VCaP (cell line): ENCODE data around the gene OPN3.

ENCODE experiments used
- H3K27ac ChIP-seq: fragments of 450-650 bp; 2 replicates; pipeline ENCODE4 v1.5.1; 2017
- TF ChIP-seq, protein P1 (sequence below): fragments of 450-650 bp; conservative IDR thresholded peaks from 2 replicates; pipeline ENCODE4 v1.5.1; 2017; ENCODE audit warnings: mild to moderate bottlenecking, moderate library complexity

OPN3 gene

DNA sequence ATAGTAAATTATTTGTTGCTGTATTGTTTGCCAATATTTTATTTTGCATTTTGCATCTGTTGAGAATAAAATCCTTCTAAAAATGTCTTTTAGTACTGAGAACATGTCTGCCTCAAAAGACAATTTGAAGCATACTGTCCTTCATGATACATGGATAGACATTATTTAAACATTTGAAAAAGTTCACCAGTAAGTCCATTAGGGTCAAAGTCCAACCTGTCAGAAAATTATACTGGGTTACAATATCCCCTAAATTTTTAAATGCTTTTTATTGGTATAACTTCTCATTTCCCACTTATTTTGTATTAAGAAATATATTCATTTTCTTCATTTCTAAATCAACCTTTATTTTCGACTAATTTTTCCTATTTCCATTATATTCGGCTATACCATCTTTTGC is 9.3 kb downstream of the OPN3 start:
- TF ChIP-seq, protein P1, sequence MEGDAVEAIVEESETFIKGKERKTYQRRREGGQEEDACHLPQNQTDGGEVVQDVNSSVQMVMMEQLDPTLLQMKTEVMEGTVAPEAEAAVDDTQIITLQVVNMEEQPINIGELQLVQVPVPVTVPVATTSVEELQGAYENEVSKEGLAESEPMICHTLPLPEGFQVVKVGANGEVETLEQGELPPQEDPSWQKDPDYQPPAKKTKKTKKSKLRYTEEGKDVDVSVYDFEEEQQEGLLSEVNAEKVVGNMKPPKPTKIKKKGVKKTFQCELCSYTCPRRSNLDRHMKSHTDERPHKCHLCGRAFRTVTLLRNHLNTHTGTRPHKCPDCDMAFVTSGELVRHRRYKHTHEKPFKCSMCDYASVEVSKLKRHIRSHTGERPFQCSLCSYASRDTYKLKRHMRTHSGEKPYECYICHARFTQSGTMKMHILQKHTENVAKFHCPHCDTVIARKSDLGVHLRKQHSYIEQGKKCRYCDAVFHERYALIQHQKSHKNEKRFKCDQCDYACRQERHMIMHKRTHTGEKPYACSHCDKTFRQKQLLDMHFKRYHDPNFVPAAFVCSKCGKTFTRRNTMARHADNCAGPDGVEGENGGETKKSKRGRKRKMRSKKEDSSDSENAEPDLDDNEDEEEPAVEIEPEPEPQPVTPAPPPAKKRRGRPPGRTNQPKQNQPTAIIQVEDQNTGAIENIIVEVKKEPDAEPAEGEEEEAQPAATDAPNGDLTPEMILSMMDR: no peak
- H3K27ac ChIP-seq: no peak overlapping the region

GRCh38 chr1:241630476-241630875 is 9.7 kb downstream of the OPN3 start:
- H3K27ac ChIP-seq: no peak overlapping the region
- TF ChIP-seq, protein P1: no peak

- TF ChIP-seq, protein P1: no peak
- no peak overlapping the region for H3K27ac ChIP-seq
Measured at GRCh38 chr1:241630005-241630404, 10.2 kb downstream of the OPN3 start.

DNA sequence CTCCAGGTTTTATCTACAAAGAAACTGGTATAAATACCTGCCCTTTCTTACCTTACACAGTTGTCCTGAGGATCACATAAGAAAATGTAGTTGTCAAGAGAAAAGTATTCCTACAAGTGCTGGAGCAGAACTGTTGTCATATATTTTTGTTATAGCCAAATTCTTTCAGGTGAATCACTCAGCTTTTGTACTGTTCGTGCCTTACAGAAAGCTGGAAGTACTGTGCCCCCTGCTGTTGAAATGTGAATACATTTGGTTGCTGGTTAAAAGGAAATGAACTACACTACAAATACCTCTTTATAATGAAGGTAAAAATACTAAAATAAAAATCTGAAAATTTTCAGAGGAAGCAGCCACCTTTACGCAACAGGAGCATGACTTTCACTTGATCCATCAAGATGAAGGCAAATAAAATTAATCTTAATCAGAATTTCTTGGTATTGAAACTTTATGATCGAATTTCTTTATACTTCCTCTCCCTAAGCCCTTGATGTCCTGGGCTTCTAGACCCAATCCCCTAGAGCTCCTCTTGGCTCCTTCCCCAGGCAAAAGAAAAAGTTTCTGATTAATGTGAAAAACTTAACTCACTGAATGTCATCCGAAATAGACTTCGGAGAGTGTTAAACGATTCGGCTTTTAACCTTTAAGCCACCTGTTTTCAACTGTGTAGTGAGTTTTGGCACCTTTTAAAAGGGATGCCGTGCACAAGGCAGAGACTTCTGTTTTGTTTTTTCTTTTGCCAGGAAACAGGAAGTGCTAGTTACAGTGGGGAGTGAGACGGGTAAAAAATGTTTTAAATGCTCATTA is 12.5 kb downstream of the OPN3 start:
- TF ChIP-seq, protein P1: peak; percentile 79
- no peak overlapping the region for H3K27ac ChIP-seq

DNA sequence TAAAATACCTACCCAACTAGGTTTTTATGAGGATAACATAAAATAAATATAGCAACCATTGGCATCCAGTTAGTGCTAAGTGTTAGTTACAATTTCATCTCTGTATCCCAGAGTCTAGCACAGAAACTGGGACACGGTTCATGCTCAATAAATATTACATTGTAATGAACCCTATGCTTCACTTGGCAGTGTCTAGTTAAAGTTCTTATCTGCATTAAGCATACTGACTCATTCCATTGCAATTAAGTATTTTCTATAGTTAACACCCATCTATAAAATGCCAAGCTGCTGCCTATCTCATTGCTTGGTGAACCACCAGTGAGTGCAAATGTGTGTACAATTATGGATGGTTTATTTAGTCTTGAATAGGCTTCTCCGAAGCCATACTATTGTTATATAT is 15.2 kb downstream of the OPN3 start:
- TF ChIP-seq, protein P1: no peak
- no peak overlapping the region for H3K27ac ChIP-seq

DNA sequence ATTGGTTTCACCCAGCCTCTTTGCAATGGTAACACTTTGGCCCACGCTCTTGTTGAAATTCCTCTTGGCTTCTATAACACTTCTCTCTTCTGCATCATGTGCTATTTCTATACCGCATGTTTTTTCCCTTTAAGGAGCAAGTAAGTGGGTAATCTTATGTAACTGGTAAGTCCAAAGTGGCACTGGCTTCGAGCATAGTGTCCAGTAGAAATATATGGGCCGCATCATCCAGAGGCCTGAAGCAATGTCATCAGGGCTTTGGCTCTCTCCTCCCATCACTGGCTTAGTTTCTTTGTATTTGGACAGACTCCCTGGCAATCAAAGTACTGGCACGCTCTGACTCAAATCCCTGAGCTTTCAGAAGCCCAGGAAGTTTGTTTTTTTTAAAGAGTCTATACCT is 17.5 kb downstream of the OPN3 start:
- H3K27ac ChIP-seq: no peak overlapping the region
- TF ChIP-seq, protein P1: no peak

GRCh38 chr1:241617426-241617825 is 22.7 kb downstream of the OPN3 start:
- TF ChIP-seq, protein P1: no peak
- no peak overlapping the region for H3K27ac ChIP-seq
